ENCODE measurements around the gene MOSPD3. TPM values are rescaled to one million over a fixed set of nuclear protein-coding genes. Genes with fewer than 3 reads are reported as not detected.

MOSPD3 gene
- total RNA-seq, 6 donors from 2014 or later: 9.9 to 25.8 (median 16.0) TPM

GRCh38 chr7:100568896-100569844 is 43.2 kb upstream of the MOSPD3 start:
- Histone ChIP-seq H3K27ac (peak overlapping the region in 2 of 4 donors; percentile 62 to 73), H3K4me3 (peak overlapping the region in 3 of 4 donors; percentile 33 to 48 (median 44)), H3K9me3 (no peaks in the 10 kb centered on the region), H3K27me3 (no peaks in the 10 kb centered on the region), H3K4me1 (peaks cover 13 to 32% (median 18%) of the 10 kb centered on the region in 4 donors), H3K36me3 (peaks cover 4 to 24% (median 16%) of the 10 kb centered on the region in 4 donors)
- ATAC-seq (ENCODE audit: low FRiP score in 2 of 2) (peak; percentile 3 to 59), DNase-seq (peak; percentile 77 to 87)
- TF ChIP-seq EP300 (IDR thresholded peaks at IDR 0.05) (no peak), POLR2A (IDR thresholded peaks at IDR 0.05) (no peak), CTCF (IDR thresholded peaks at IDR 0.05) (peak; percentile 36 to 57 (median 50))
- 28 to 68% methylated on average over 8 to 34 of the region's 36 CpGs for WGBS, 2 donors

DNA sequence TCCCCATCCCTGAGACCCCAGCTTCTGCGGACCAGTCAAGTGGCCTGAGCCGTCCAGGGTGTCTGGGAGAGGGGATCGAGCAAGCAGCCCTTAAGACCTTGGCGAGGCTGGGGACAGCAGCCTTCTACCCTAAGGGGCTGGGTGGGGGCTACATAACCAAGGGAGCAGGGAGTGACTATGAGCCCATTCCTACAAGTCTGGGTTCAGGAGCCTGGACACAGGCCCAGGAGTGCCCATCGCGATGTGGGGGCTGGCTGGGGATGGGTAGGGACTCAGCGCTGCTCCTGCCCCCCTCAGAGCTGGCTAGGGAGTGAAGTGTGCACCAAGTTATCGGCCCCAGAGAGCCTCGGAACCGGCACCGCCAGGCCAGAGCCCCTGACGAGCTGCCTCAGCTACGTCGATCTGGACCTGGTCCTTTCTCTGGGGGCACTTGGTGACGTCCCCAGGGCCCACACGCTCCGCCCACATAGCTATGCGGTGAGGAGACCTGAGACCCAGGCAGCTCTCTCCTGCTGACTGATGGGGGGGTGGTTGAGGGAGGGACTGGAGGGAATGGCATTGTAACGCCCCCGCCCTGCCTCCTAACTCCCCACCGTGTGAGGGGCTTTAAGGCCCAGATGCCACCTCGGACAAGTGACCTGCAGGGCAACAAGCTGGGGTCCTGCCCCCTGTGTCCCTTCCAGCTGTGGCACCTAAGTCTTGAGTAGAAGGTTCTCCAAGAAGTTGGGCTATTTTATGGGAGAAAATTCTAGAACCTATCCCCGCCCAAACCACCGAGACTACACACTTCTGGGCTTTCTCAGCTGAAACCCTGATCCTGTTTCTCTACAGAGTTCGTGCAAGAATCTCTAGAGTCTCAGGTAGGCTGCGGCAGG is 41.1 kb upstream of the MOSPD3 start:
- WGBS, 2 donors: 78 to 86% methylated on average over 19 to 26 of the region's 26 CpGs
- Histone ChIP-seq H3K27ac (no peak overlapping the region), H3K36me3 (peaks cover 16 to 40% (median 36%) of the 10 kb centered on the region in 4 donors), H3K4me1 (peaks cover 13 to 32% (median 18%) of the 10 kb centered on the region in 4 donors), H3K9me3 (no peaks in the 10 kb centered on the region), H3K4me3 (no peak overlapping the region), H3K27me3 (no peaks in the 10 kb centered on the region)
- ATAC-seq (ENCODE audit: low FRiP score in 2 of 2) (no peak), DNase-seq (no peak)
- TF ChIP-seq EP300 (IDR thresholded peaks at IDR 0.05) (no peak), CTCF (IDR thresholded peaks at IDR 0.05) (no peak), POLR2AphosphoS5 (IDR thresholded peaks at IDR 0.05) (no peak), POLR2A (IDR thresholded peaks at IDR 0.05) (no peak)

DNA sequence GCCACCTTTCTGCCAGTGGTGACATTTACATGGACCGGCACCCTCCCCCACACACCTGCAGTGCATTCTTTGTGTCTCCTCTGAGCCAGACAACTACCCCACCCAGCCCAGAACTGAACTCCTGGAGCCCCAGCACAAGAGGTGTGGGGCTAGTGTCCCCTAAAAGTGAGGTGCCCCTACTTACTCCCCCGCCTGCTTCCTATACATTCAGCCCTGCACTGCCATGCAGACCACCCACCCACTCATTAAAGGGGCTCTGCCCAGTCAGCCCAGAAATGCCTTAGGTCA is 40.6 kb upstream of the MOSPD3 start:
- TF ChIP-seq CTCF (IDR thresholded peaks at IDR 0.05) (no peak), POLR2A (IDR thresholded peaks at IDR 0.05) (no peak)
- WGBS, 2 donors: 80 to 95% methylated on average over 1 to 2 of the region's 2 CpGs
- H3K4me1 ChIP-seq: peaks cover 13 to 32% (median 18%) of the 10 kb centered on the region in 4 donors
- no peak overlapping the region for H3K27ac ChIP-seq
- no peak for DNase-seq
- H3K9me3 ChIP-seq: no peaks in the 10 kb centered on the region
- ATAC-seq (ENCODE audit: low FRiP score in 2 of 2): no peak
- peaks cover 22 to 46% (median 42%) of the 10 kb centered on the region in 4 donors for H3K36me3 ChIP-seq
- no peaks in the 10 kb centered on the region for H3K27me3 ChIP-seq
- no peak overlapping the region for H3K4me3 ChIP-seq

DNA sequence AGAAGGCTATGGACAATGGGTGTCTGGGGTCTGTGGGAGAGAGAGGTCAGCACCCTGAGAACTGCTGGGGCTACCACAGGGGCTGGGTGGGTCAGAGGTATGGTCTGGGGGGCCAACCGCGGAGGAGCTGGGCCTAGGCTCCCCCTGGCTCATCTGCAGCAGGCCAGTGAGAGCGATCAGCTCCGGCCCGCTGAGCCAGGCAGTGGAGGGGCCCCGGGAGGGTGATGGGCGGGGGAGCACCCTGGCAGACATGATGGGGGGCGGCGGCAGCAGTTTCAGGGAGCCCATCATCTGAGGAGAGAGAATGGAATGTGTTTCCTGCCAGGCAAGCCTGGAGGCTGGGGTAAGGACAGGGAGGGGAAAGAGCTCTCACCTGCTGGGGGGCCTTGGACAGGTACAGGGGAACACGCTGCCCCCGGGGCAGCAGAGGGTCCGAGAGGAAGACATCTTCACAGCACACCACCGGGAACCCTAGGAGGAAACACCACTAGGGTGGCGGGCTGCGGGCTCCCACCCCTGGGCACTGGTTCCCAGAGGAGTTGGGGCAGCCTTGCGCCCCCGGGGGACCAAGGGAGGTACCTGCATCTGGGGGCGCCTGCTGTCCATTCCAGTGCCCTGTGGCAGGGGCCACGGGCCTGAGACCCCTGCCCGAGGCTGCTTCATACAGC is 39.9 kb upstream of the MOSPD3 start:
- no peak overlapping the region for H3K4me3 ChIP-seq
- no peaks in the 10 kb centered on the region for H3K9me3 ChIP-seq
- H3K36me3 ChIP-seq: peaks cover 27 to 53% (median 48%) of the 10 kb centered on the region in 4 donors
- no peak for DNase-seq
- peaks cover 13 to 32% (median 18%) of the 10 kb centered on the region in 4 donors for H3K4me1 ChIP-seq
- TF ChIP-seq EP300 (IDR thresholded peaks at IDR 0.05): no peak
- no peak for TF ChIP-seq CTCF (IDR thresholded peaks at IDR 0.05)
- TF ChIP-seq POLR2AphosphoS5 (IDR thresholded peaks at IDR 0.05): no peak
- TF ChIP-seq POLR2A (IDR thresholded peaks at IDR 0.05): no peak
- no peak overlapping the region for H3K27ac ChIP-seq
- no peaks in the 10 kb centered on the region for H3K27me3 ChIP-seq
- 72 to 87% methylated on average over 15 to 19 of the region's 20 CpGs for WGBS, 2 donors
- no peak for ATAC-seq (ENCODE audit: low FRiP score in 2 of 2)

All from upper lobe of left lung (tissue), 6 donors.